HG03064 (cell line): ENCODE data around the gene OR6K6.

ENCODE experiments used
- ATAC-seq: cut with Tn5 transposase; IDR thresholded peaks from one replicate; pipeline ENCODE4 v1.9.1; 2021; ENCODE audit warnings: low read depth; ENCODE audit not compliant: unreplicated experiment

OR6K6 gene

GRCh38 chr1:158800526-158800925 is 46.0 kb downstream of the OR6K6 start:
- ATAC-seq = no peak

GRCh38 chr1:158801396-158801795 is 46.9 kb downstream of the OR6K6 start:
- ATAC-seq = no peak

- ATAC-seq = no peak
Measured at GRCh38 chr1:158803678-158804077, 49.2 kb downstream of the OR6K6 start.
